ENCODE results near the gene PDLIM3. TPM values are rescaled to one million over a fixed set of nuclear protein-coding genes. Genes with fewer than 3 reads are reported as not detected.
"Not testable (repeated sequence)": the region's sequence is repeated elsewhere in the genome, so short reads cannot be mapped to it uniquely, and the experiment has no call there.

PDLIM3 gene
- total and polyA plus RNA-seq, 11 donors = 111 to 1,156 (median 246) TPM

GRCh38 chr4:185562531-185562930 is 27.2 kb upstream of the PDLIM3 start:
- Histone ChIP-seq H3K4me3 (no peak overlapping the region), H3K27me3 (no peaks in the 10 kb centered on the region), H3K9me3 (peaks cover 0 to 11% (median 0%) of the 10 kb centered on the region in 12 donors), H3K36me3 (no peaks in the 10 kb centered on the region), H3K4me1 (peaks cover 0 to 28% (median 14%) of the 10 kb centered on the region in 12 donors), H3K27ac (no peak overlapping the region)
- DNase-seq (no peak), ATAC-seq (no peak)
- WGBS, 4 donors = 80 to 91% (median 84%) methylated on average over 3 of the region's 3 CpGs
- intact Hi-C loops (cut with DNase I) = no loop called here
- no peak for TF ChIP-seq POLR2A (IDR thresholded peaks at IDR 0.05)
- TF ChIP-seq, protein P1, sequence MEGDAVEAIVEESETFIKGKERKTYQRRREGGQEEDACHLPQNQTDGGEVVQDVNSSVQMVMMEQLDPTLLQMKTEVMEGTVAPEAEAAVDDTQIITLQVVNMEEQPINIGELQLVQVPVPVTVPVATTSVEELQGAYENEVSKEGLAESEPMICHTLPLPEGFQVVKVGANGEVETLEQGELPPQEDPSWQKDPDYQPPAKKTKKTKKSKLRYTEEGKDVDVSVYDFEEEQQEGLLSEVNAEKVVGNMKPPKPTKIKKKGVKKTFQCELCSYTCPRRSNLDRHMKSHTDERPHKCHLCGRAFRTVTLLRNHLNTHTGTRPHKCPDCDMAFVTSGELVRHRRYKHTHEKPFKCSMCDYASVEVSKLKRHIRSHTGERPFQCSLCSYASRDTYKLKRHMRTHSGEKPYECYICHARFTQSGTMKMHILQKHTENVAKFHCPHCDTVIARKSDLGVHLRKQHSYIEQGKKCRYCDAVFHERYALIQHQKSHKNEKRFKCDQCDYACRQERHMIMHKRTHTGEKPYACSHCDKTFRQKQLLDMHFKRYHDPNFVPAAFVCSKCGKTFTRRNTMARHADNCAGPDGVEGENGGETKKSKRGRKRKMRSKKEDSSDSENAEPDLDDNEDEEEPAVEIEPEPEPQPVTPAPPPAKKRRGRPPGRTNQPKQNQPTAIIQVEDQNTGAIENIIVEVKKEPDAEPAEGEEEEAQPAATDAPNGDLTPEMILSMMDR (IDR thresholded peaks at IDR 0.05) = no peak

- ATAC-seq = no peak
- intact Hi-C loops (cut with DNase I) = no loop called here
- TF ChIP-seq POLR2A (IDR thresholded peaks at IDR 0.05) = no peak
- TF ChIP-seq, protein P1 (IDR thresholded peaks at IDR 0.05) = no peak
Observed at GRCh38 chr4:185560316-185560715, 25.0 kb upstream of the PDLIM3 start.

GRCh38 chr4:185559915-185560281 is 24.6 kb upstream of the PDLIM3 start:
- Histone ChIP-seq H3K36me3 (no peaks in the 10 kb centered on the region), H3K4me3 (no peak overlapping the region), H3K9me3 (peaks cover 0 to 15% (median 0%) of the 10 kb centered on the region in 12 donors), H3K27ac (peak overlapping the region in 3 of 12 donors; percentile 8 to 51 (median 29)), H3K27me3 (no peaks in the 10 kb centered on the region), H3K4me1 (peaks cover 0 to 10% (median 2%) of the 10 kb centered on the region in 12 donors)
- 65 to 70% (median 66%) methylated on average over 4 of the region's 4 CpGs for WGBS, 4 donors
- ATAC-seq (peak in 3 of 4 donors; percentile 44 to 70 (median 54)), DNase-seq (peak in 4 of 5 donors; percentile 18 to 67 (median 47))
- no peak for TF ChIP-seq POLR2A (IDR thresholded peaks at IDR 0.05)
- TF ChIP-seq, protein P1 (IDR thresholded peaks at IDR 0.05) = no peak
- intact Hi-C loops (cut with DNase I) = no loop called here

More at GRCh38 chr4:185560316-185560715, 25.0 kb upstream of the PDLIM3 start:
- Histone ChIP-seq H3K9me3 (peaks cover 0 to 19% (median 0%) of the 10 kb centered on the region in 12 donors), H3K36me3 (no peaks in the 10 kb centered on the region), H3K27me3 (no peaks in the 10 kb centered on the region), H3K4me1 (peaks cover 0 to 10% (median 2%) of the 10 kb centered on the region in 12 donors), H3K27ac (peak overlapping the region in 3 of 12 donors; percentile 8 to 51 (median 29)), H3K4me3 (no peak overlapping the region)
- no peak for DNase-seq
- WGBS, 4 donors = 90 to 98% (median 96%) methylated on average over 5 of the region's 5 CpGs

GRCh38 chr4:185559251-185559914 is 24.1 kb upstream of the PDLIM3 start:
- H3K27me3 ChIP-seq; DNase-seq; H3K4me3 ChIP-seq; H3K36me3 ChIP-seq; intact Hi-C loops (cut with DNase I): not testable (repeated sequence)
- peaks cover 0 to 14% (median 2%) of the 10 kb centered on the region in 12 donors for H3K4me1 ChIP-seq
- 52 to 78% (median 67%) methylated on average over 8 of the region's 8 CpGs for WGBS, 4 donors
- peak in 2 of 4 donors; percentile 14 to 22 for ATAC-seq
- peak overlapping the region in 3 of 12 donors; percentile 8 to 51 (median 29) for H3K27ac ChIP-seq
- peaks cover 0 to 12% (median 0%) of the 10 kb centered on the region in 12 donors for H3K9me3 ChIP-seq
